ENCODE measurements around the gene GPR160. TPM values are rescaled to one million over a fixed set of nuclear protein-coding genes. Genes with fewer than 3 reads are reported as not detected.

The GPR160 gene
- polyA plus RNA-seq, 3 donors: 10.0 to 19.7 (median 11.5) TPM

- Histone ChIP-seq H3K79me2 (ENCODE audit: insufficient read depth, low read length) (no peaks in the 10 kb centered on the region), H3K4me2 (replicated peaks; ENCODE audit: extremely low read depth, low read length, poor library complexity, severe bottlenecking) (no peak overlapping the region), H3K27me3 (ENCODE audit: control insufficient read depth in 2 of 2, insufficient read depth in 2 of 2, low read length in 2 of 2) (no peaks in the 10 kb centered on the region), H3K9me3 (replicated peaks in 1 of 2; ENCODE audit: control insufficient read depth in 1 of 2, insufficient read depth in 1 of 2, low read length in 2 of 2) (no peaks in the 10 kb centered on the region), H3K9ac (ENCODE audit: insufficient read depth, low read length, poor library complexity, severe bottlenecking) (no peak overlapping the region), H3K36me3 (replicated peaks in 1 of 2; ENCODE audit: control insufficient read depth in 1 of 2, insufficient read depth in 2 of 2, low read length in 2 of 2) (peaks cover 59 to 97% of the 10 kb centered on the region in 2 donors), H2AFZ (ENCODE audit: insufficient read depth, low read depth, low read length, poor library complexity, severe bottlenecking) (no peak overlapping the region), H4K20me1 (ENCODE audit: insufficient read depth, low read length) (peaks cover 14% of the 10 kb centered on the region), H3K4me1 (ENCODE audit: control insufficient read depth in 1 of 2, insufficient read depth in 2 of 2, low read length in 2 of 2) (no peaks in the 10 kb centered on the region), H3K4me3 (replicated peaks in 1 of 3; ENCODE audit: low read depth in 2 of 3, low read length in 3 of 3) (no peak overlapping the region), H3K27ac (ENCODE audit: low read depth in 1 of 2, low read length in 2 of 2) (no peak overlapping the region)
- Mint-ChIP-seq H3K36me3 (peaks cover 52 to 60% of the 10 kb centered on the region in 2 donors), H3K27me3 (ENCODE audit: low read depth in 3 of 3) (no peaks in the 10 kb centered on the region), H3K4me3 (no peak overlapping the region), H3K27ac (no peak overlapping the region), H3K9me3 (no peaks in the 10 kb centered on the region), H3K4me1 (peaks cover 2% of the 10 kb centered on the region)
- no peak for TF ChIP-seq CTCF (IDR thresholded peaks at IDR 0.05)
- intact Hi-C loops (cut with micrococcal nuclease): no loop called here
- DNase-seq: no peak
Measured at GRCh38 chr3:170090601-170090981, 52.8 kb downstream of the GPR160 start.

GRCh38 chr3:170092907-170093306 lies 55.1 kb downstream of the GPR160 start:
- peak overlapping the region in 2 of 7 donors; percentile 17 to 37 for H3K27ac Mint-ChIP-seq
- H4K20me1 ChIP-seq (ENCODE audit: insufficient read depth, low read length): peaks cover 19% of the 10 kb centered on the region
- H3K27ac ChIP-seq (ENCODE audit: low read depth in 1 of 2, low read length in 2 of 2): no peak overlapping the region
- H2AFZ ChIP-seq (ENCODE audit: insufficient read depth, low read depth, low read length, poor library complexity, severe bottlenecking): no peak overlapping the region
- peaks cover 2% of the 10 kb centered on the region for H3K4me1 Mint-ChIP-seq
- peaks cover 61 to 97% of the 10 kb centered on the region in 2 donors for H3K36me3 ChIP-seq (replicated peaks in 1 of 2; ENCODE audit: control insufficient read depth in 1 of 2, insufficient read depth in 2 of 2, low read length in 2 of 2)
- H3K4me2 ChIP-seq (replicated peaks; ENCODE audit: extremely low read depth, low read length, poor library complexity, severe bottlenecking): no peak overlapping the region
- no peak for TF ChIP-seq CTCF (IDR thresholded peaks at IDR 0.05)
- H3K79me2 ChIP-seq (ENCODE audit: insufficient read depth, low read length): no peaks in the 10 kb centered on the region
- no peaks in the 10 kb centered on the region for H3K27me3 ChIP-seq (ENCODE audit: control insufficient read depth in 2 of 2, insufficient read depth in 2 of 2, low read length in 2 of 2)
- H3K9ac ChIP-seq (ENCODE audit: insufficient read depth, low read length, poor library complexity, severe bottlenecking): no peak overlapping the region
- no peak overlapping the region for H3K4me3 Mint-ChIP-seq
- H3K4me3 ChIP-seq (replicated peaks in 1 of 3; ENCODE audit: low read depth in 2 of 3, low read length in 3 of 3): no peak overlapping the region
- H3K4me1 ChIP-seq (ENCODE audit: control insufficient read depth in 1 of 2, insufficient read depth in 2 of 2, low read length in 2 of 2): no peaks in the 10 kb centered on the region
- H3K9me3 ChIP-seq (replicated peaks in 1 of 2; ENCODE audit: control insufficient read depth in 1 of 2, insufficient read depth in 1 of 2, low read length in 2 of 2): no peaks in the 10 kb centered on the region
- 100% methylated on average over 1 of the region's 3 CpGs for WGBS (ENCODE audit: insufficient coverage)
- intact Hi-C loops (cut with micrococcal nuclease): no loop called here
- no peak for DNase-seq
- no peaks in the 10 kb centered on the region for H3K27me3 Mint-ChIP-seq (ENCODE audit: low read depth in 3 of 3)
- peaks cover 58 to 66% of the 10 kb centered on the region in 2 donors for H3K36me3 Mint-ChIP-seq
- no peaks in the 10 kb centered on the region for H3K9me3 Mint-ChIP-seq

Measured in CD14-positive monocyte (primary cell).